ENCODE data around the gene ATXN1.

ATXN1 gene

GRCh38 chr6:16696496-16696895, 64.8 kb downstream of the ATXN1 start:
- no peak for FAIRE-seq

- no peak for FAIRE-seq
Measured at GRCh38 chr6:16694781-16695578, 66.3 kb downstream of the ATXN1 start.

- FAIRE-seq: no peak
Measured at GRCh38 chr6:16691324-16691723, 69.9 kb downstream of the ATXN1 start.

- FAIRE-seq: no peak
Measured at GRCh38 chr6:16690608-16691142, 70.6 kb downstream of the ATXN1 start.

- no peak for FAIRE-seq
Measured at GRCh38 chr6:16689788-16690607, 71.3 kb downstream of the ATXN1 start.

- FAIRE-seq: no peak
Measured at GRCh38 chr6:16688984-16689636, 72.2 kb downstream of the ATXN1 start.

GRCh38 chr6:16688436-16688835, 72.8 kb downstream of the ATXN1 start:
- FAIRE-seq: no peak

- FAIRE-seq: no peak
Measured at GRCh38 chr6:16687045-16687444, 74.2 kb downstream of the ATXN1 start.

- no peak for FAIRE-seq
Measured at GRCh38 chr6:16684896-16685554, 76.2 kb downstream of the ATXN1 start.

- no peak for FAIRE-seq
Measured at GRCh38 chr6:16684195-16684689, 77.0 kb downstream of the ATXN1 start.

GRCh38 chr6:16683641-16684194, 77.5 kb downstream of the ATXN1 start:
- FAIRE-seq: no peak

- no peak for FAIRE-seq
Measured at GRCh38 chr6:16681260-16681873, 79.9 kb downstream of the ATXN1 start.

GRCh38 chr6:16679050-16679449, 82.2 kb downstream of the ATXN1 start:
- no peak for FAIRE-seq

- FAIRE-seq: no peak
Measured at GRCh38 chr6:16677458-16677857, 83.8 kb downstream of the ATXN1 start.

GRCh38 chr6:16676978-16677377, 84.3 kb downstream of the ATXN1 start:
- no peak for FAIRE-seq

- FAIRE-seq: no peak
Measured at GRCh38 chr6:16676376-16676775, 84.9 kb downstream of the ATXN1 start.

GRCh38 chr6:16674801-16675392, 86.4 kb downstream of the ATXN1 start:
- FAIRE-seq: no peak

- FAIRE-seq: no peak
Measured at GRCh38 chr6:16673011-16673797, 88.1 kb downstream of the ATXN1 start.

- no peak for FAIRE-seq
Measured at GRCh38 chr6:16671302-16672289, 89.7 kb downstream of the ATXN1 start.
